Left colon (tissue), 2 donors: ENCODE data around the gene GPR137C. TPM values are rescaled to one million over a fixed set of nuclear protein-coding genes. Genes with fewer than 3 reads are reported as not detected.
"Not testable (repeated sequence)": the region's sequence is repeated elsewhere in the genome, so short reads cannot be mapped to it uniquely, and the experiment has no call there.

Source experiments
- ATAC-seq: fragments of 200-7000 bp; cut with Tn5 transposase; one replicate; pipeline ENCODE4 v1.9.1; 2020; ENCODE audit warnings: mild to moderate bottlenecking, moderate library complexity
- DNase-seq, 2 donors: peaks; one replicate each; pipeline ENCODE4 v3.0.0-alpha.2; 2020
- intact Hi-C, 2 donors: fragments of 100-400 bp; cut with DNase I in 1 of 2; cut with micrococcal nuclease in 1 of 2; formaldehyde crosslinking; loops; one replicate each; pipeline versions ENCODE4 v1.11.2 to v1.14.0; 2022; cut with DNase I, micrococcal nuclease
- total RNA-seq, 2 donors: library from RNA; stranded (reverse); fragmentation: NEBNext Ultra II Directional; extraction: Animal tissue kit (Norgen Biotek cat#: 25700); gene quantifications; one replicate each; pipeline ENCODE4 v1.2.1, GENCODE V29; 2021
- donor health status: DM: no; HTN: no; CAD: no.
- donor health status: DM: yes; HTN: yes; CAD: no.

GPR137C gene
- total RNA-seq, 2 donors from 2014 or later, result 0.15 to 0.39 TPM

DNA sequence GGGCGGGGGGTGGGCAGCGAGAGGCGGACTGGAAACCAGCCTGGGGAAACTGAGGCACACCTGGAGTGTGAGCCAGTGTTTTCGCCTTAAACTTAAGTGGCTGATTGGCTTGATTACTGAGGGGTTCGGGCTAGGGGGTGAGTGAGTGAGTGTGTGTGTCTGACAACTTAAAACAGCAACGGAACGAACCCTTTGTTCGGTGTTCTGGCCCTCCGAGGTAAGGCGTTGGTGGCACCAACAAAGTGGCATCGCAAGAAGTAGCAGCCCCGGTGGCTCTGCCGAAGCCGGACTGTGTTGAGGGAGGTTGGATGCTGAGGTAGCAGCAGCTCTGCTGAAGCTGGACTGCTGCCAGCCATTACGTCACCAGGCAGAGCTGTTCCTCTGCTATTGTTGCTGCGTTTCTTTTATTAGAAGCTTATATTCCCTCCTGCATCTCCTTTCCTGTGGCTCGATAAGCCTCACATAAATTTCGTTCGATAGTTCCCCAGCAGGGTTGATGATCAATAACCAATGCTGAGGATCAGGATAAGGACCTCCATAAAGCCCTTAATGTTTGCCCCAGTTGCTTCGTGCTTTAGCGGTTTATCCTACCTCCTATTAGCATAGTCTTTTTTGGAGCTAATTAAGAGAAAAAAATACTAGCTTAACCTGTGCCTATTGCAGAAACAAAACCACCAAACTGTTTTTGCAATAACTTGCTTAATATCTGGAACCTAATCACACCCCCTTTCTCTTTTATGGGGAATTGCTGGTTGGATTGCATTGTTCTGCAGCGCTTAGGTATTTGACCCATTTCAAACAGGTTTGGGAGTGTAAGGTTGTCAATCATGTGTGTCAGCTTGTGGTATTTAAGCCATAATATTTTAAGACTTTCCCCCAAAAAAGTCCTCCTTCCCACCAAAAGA, 1.3 kb downstream of the GPR137C start:
- intact Hi-C loops, result no loop called here
- peak; percentile 44 for ATAC-seq
- DNase-seq, result peak; percentile 90 to 92

DNA sequence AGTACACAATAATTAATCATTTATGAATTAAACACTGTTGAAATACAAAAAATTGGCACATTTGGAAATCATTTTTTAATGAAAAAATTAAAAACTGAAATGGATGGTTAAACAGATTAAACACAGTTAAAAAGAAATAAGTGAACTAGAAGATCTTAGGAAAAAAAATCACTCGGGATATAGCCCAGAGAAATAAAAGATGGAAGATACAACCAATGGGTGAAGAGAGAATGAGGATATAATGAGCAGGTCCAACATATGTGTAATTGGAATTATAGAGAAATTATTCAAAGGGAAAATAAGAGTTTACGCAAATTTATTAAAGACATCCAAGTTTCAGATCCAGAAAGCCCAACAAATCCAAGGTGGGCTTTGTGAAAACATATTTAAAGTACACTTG, 6.1 kb downstream of the GPR137C start:
- intact Hi-C loops, result no loop called here
- ATAC-seq (no peak), DNase-seq (no peak)

DNA sequence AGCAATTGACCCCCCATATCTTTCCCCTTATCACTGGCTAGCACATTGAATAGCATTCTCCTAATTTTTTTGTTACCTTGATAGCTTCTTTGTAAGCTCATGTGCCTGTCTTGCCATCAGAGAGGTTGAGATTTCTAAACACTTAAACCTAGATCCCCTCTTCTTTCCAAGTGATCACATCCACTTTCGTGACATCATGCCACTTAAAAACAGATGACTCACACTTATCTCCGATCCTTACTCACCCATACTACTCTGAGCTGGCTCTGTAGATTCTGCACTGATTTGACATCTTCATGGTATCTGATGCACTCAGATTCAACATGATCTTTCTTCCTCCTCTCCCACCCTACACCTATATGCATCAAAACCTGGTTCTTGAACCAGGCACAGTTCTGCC, 10.5 kb downstream of the GPR137C start:
- ATAC-seq (no peak), DNase-seq (no peak)
- intact Hi-C loops, result no loop called here

DNA sequence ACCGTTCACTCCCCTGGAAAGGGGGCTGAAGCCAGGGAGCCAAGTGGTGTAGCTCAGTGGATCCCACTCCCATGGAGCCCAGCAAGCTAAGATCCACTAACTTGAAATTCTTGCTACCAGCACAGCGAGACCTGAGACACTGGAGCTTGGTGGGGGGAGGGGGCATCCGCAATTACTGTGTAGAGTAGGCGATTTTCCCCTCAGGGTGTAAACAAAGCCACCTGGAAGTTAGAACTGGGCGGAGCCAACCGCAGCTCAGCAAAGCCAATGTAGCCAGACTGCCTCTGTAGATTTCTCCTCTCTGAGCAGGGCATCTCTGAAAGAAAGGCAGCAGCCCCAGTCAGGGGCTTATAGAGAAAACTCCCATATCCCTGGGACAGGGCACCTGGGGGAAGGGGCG, 15.8 kb downstream of the GPR137C start:
- ATAC-seq, intact Hi-C loops, DNase-seq: not testable (repeated sequence)

DNA sequence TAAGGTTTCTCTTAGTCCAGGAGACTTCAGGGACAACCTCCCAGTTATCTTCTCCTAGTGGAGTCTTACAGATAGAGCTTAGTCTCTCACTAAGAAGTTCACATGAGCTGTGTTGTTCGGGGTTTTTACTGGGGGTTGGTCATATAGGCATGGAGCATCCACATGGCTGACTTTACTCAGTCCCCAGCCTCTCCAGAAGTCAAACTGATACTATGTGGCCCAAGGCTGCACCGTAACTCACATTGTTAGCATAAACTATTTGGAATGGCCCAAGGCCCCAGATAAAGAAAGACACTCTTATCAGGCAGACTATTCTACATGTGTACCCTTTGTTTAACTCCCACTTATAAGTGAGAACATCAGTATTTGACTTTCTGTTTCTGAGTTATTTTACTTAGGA, 23.2 kb downstream of the GPR137C start:
- ATAC-seq (no peak), DNase-seq (no peak)
- intact Hi-C loops, result no loop called here

DNA sequence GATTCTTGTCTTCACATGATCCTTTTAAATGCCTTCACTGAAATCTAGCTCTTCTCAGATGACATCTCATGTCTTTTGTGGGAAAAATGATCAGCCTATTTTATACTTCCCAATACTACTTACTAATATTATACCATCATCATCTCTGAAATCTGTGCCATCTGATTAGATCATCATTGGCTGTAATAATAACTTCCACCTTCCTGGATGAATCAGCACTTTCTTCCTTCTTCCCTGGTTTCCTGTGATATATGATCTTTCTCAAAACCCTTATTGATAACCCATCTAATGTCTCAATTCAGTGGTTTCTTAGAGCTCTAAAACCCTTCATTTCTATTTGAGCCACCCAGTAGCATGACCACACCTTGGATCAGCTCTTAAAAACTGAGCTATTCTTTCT, 30.9 kb downstream of the GPR137C start:
- ATAC-seq (no peak), DNase-seq (no peak)
- intact Hi-C loops, result no loop called here

DNA sequence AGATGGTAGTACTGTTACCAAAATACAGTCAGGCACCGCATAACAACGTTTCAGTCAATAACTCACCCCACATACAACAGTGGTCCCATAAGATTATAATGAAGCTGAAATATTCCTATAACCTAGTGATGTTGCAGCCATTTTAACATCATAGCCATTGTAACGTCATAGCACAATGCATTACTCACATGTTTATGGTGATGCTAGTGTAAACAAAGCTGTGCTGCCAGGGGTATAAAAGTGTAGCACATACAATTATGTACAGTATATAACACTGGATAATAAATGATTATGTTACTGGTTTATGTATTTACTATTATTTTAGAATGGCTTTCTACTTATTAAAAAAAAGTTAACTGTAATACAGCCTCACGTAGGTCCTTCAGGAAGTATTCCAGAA, 37.0 kb downstream of the GPR137C start:
- intact Hi-C loops, result no loop called here
- ATAC-seq (peak; percentile 34), DNase-seq (no peak)

DNA sequence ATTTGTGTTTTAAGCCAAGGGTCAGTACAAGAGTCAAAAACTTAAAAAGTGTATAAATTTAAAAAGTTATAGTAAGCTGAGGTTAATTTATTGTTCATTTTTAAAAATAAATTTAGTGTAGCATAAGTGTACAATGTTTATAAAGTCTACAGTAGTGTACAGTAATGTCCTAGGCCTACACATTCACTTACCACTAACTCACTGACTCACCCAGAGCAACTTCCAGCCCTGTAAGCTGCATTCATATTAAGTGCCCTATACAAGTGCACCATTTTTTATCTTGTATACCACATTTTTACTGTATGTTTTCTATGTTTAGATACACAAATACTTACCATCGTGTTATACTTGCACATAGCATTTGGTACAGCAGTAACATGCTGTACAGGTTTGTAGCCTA, 37.7 kb downstream of the GPR137C start:
- no peak for ATAC-seq
- intact Hi-C loops, result no loop called here

DNA sequence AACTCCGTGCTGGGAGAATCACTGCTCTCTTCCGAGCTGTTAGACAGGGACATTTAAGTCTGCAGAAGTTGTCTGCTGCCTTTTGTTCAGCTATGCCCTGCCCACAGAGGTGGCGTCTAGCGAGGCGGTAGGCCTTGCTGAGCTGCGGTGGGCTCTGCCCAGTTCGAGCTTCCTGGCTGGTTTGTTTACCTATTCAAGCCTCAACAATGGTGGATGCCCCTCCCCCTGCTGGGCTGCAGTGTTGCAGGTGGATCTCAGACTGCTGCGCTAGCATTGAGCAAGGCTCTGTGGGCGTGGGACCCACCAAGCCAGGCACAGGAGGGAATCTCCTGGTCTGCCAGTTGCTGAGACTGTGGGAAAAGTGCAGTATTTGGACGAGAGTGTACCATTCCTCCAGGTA, 43.7 kb downstream of the GPR137C start:
- no peak for ATAC-seq
- intact Hi-C loops, result no loop called here

More for the DNA sequence above, 37.7 kb downstream of the GPR137C start:
- no peak for DNase-seq

DNA sequence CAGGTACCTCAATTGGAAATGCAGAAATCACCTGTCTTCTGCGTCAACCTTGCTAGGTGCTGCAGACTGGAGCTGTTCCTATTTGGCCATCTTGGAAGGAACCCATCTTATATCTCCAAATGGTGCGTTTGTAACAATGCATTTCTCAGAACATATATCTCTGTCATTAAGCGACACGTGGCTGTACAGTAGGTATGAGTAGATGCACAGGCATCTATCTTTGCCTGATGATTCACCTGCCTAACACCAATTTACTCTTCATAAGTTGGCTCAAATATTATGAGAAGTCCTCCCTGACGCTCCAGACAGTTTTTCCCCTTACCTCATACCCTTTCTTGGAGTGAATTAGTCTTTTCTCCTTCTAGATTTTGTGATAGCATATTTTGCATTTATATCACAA, 44.2 kb downstream of the GPR137C start:
- intact Hi-C loops, result no loop called here
- DNase-seq, result no peak
- no peak for ATAC-seq

More for the DNA sequence above, 43.7 kb downstream of the GPR137C start:
- DNase-seq, result no peak

DNA sequence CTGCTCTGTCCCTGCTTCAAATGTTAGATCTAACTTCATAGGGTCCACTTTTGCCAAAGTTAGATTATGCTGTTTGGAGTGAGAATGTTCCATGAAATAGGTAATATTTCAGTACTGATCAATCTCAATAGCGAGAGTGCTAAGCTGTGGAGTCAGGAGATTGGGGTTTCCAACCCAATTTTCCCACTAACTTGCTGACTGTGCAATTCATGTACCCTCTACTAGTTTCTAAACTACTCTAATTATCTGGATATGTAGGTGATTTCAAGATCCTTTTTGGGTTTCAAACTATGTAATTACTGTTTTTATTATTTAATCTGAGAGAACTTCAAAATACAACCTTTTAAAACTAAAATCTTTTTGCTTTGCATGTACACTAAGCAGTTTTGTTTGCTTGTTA, 45.9 kb downstream of the GPR137C start:
- ATAC-seq (no peak), DNase-seq (no peak)
- intact Hi-C loops, result no loop called here

DNA sequence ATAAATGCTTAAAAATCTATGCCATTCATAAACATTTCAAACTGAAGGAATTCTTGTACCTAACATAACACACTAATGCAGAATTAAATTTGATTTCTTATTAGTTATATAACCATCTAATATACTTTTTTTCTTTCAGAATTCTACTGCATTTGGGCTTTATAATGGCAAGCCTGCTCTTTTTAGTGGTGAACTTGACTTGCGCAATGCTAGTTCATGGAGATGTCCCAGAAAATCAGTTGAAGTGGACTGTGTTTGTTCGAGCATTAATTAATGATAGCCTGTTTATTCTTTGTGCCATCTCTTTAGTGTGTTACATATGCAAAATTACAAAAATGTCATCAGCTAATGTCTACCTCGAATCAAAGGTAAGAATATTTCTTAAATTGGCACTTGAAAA, 47.3 kb downstream of the GPR137C start:
- ATAC-seq (no peak), DNase-seq (no peak)
- intact Hi-C loops, result no loop called here

DNA sequence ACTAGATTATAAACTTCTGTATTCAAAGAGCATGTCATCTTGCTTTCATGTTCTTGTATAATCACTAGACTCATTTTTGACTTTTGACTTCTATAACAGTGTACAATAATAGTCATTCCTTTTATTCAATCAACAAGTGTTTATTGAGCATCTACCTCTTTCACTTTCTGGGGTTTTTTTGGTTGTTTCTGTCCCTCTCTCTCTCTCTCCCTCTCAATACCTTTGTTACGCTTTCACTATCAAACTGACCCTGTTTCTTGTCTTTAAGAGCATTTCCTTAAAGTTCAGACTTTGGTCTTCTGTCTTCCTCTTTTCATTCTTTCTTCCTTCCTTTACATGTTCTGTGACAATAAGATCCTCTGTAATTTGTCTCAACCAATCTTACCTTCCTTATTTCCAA, 49.5 kb downstream of the GPR137C start:
- DNase-seq (no peak), ATAC-seq (no peak)
- intact Hi-C loops, result no loop called here

DNA sequence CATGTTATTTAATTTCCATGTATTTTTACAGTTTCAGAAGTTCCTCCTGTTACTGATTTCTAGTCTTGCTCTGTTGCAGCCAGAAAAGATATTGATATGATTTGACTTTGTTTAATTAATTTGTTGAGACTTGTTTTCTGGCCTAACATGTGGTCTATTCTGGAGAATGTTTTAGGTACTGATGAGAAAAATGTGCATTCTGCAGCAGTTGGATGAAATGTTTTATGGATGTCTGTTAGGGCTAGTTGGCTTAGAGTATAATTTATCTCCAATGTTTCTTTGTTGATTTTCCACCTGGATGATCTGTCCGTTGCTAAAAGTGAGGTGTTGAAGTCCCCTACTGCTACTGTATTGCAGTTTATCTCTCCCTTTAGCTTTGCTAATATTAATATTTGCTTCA, 54.4 kb downstream of the GPR137C start:
- intact Hi-C loops, result no loop called here
- no peak for DNase-seq
- no peak for ATAC-seq

DNA sequence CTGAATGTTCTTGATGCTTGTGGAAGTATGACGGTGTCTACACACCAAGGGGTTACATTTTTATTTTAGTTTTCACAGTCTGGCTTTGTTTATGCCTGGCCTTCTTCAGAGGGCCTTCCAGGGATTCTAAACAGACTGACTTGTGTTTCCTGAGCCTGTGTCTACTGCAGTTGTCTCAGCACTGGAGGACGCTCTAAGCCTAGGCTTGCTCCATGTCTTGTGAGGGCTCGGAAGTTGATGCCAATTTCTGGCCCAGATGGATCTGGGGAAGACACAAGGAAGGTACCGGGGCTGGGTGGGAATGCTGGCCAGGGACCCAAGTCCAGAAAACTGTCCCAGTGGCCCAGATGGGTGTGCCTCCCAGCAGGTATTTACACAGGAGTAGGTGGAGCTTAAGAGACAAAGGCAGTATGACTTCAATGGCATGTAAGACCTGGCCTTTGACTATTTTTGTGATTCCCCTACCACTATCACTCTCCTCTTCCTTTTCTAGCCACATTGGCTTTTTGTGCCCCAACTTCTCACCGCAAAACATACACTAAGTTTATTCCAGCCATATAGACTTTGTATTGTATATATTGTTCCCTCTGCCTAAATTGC, 56.9 kb downstream of the GPR137C start:
- ATAC-seq (peak; percentile 76), DNase-seq (no peak)
- intact Hi-C loops, result no loop called here

DNA sequence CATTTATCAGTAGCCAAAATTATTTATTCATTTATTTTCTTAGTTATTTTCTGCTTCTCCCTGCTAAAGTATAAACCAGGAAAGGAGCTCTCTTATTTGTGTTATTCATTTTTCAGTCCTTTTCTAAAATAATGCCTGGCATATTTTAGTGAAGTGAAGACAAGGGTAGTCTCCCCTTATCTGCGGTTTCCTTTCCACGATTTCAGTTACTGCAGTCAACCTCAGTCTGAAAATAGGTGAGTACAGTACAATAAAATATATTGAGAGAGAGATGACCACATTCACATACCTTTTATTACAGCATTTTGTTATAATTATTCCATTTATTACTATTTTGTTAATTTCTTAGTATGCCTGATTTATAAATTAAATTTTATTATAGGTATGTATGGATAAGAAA, 57.6 kb downstream of the GPR137C start:
- ATAC-seq (no peak), DNase-seq (no peak)
- intact Hi-C loops, result no loop called here

DNA sequence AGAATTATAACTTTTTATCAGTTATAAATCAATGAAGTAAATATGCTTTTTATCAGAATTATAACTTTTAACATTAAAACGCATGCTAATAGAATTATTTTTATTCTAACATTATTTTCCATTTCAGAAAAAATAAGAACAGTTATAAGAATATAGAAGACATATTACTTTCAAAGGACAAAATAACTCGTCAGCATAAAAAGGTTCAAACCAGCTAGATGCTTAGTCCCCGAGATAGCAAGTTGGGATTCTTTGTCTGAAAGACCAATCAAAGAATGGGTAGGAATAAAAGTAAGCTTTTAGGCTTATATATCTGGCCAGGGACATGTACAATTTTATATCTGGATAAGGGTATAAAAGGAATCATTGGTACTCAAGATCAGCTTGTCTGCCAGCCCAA, 66.0 kb downstream of the GPR137C start:
- DNase-seq, result no peak
- no peak for ATAC-seq
- intact Hi-C loops, result no loop called here

DNA sequence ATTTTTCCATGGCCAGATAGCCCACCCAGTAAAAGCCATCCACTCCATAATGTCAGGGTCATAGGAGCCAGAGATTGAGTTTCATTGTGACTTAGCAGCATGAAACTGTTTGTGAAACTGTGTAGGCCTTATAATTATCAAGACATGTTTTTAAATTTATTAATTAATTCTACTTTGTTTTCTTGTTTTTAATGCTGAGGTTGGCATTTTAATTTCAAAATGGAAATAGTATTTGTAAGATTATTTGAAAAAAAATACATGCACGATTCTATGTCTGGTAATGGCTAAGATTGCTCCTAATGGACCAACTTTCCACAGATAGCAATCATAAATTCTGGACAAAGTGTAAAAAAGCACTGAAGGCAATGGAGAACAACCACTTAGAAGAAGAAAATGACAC, 67.1 kb downstream of the GPR137C start:
- ATAC-seq (no peak), DNase-seq (no peak)
- intact Hi-C loops, result no loop called here

DNA sequence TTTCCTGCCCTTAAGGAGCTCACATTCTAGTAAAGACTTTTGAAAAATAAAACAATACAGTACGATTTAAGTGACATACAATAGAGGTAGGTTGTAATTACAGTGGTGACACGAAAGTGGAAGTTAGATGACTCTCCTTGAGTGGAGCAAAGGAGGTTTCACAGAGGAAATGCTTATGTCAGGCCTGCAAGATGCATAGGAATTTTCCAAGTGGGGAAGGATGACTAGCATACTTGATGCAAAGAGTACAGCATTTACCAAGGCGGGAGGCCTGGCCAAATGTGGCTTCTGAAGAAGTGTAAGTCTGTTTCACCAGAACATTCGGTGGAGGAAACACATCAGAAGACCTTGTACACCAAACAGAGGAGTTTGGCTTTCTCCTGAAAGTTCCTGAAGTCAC, 87.5 kb downstream of the GPR137C start:
- intact Hi-C loops, result no loop called here

DNA sequence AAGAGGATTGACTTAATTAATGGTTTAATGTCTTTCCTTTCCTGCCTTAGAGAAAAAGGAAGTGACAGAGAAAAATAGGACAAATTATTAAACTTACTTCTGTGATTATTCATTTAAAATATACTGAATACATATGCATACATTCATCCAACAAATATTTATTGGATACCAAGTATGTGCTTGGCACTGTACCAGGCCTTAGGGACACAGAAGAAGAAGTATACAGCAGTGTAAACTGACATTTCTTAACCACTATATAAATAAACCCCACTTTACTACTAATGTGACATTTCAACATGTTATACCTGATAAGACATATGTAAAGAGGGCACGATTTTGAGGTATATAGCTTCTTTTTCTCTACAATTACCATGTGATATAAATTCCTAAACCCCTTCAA, 89.1 kb downstream of the GPR137C start:
- intact Hi-C loops, result no loop called here
- ATAC-seq, result no peak
- DNase-seq, result no peak

More for the DNA sequence above, 87.5 kb downstream of the GPR137C start:
- no peak for ATAC-seq
- DNase-seq, result no peak

DNA sequence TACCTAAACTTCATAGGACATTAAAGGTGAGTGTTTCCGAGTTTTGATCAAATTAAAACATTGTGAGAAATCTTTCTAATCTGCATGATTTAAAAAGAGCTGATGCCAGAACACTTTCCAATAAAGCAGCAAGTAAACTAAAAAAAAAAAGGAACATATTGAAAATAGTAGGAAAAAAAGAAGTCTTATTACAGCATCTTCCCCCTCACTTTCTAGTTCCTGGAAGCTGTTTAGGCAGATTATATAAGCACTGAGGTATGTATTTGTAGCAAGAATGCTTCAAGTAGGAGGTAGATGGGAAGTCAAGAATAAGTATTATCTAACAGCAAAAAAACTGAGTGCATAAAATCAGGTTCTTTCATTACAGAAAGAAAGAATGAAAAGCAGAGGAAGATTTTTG, 96.9 kb downstream of the GPR137C start:
- intact Hi-C loops, result no loop called here
- no peak for DNase-seq
- ATAC-seq, result no peak
